ENCODE measurements around the gene AHCTF1. TPM values are rescaled to one million over a fixed set of nuclear protein-coding genes. Genes with fewer than 3 reads are reported as not detected.

AHCTF1 gene
- total and polyA plus RNA-seq, 2 experiments from 2014 or later, result 7.6 to 19.5 TPM

GRCh38 chr1:246797597-246797996 lies 134.2 kb downstream of the AHCTF1 start:
- Histone ChIP-seq H3K9ac (no peak overlapping the region), H3K4me3 (no peak overlapping the region), H3K4me2 (ENCODE audit: unreplicated experiment) (no peak overlapping the region), H2AFZ (no peak overlapping the region), H3K27me3 (replicated peaks; ENCODE audit: insufficient read depth) (0 out of 2 replicates have a peak, but pooled peaks cover 7% of the 10 kb centered on the region), H3F3A (ENCODE audit: insufficient read depth) (no peaks in the 10 kb centered on the region), H4K20me1 (ENCODE audit: insufficient read depth) (no peaks in the 10 kb centered on the region), H3K36me3 (ENCODE audit: low read depth) (no peaks in the 10 kb centered on the region), H3K9me2 (ENCODE audit: insufficient read depth) (no peaks in the 10 kb centered on the region), H3K79me2 (ENCODE audit: insufficient read depth) (no peaks in the 10 kb centered on the region), H3K9me3 (ENCODE audit: low read depth) (no peaks in the 10 kb centered on the region), H3K4me1 (ENCODE audit: insufficient read depth) (peaks cover 14% of the 10 kb centered on the region), H3K27ac (no peak overlapping the region)
- DNase-seq, result no peak
- no peak for TF ChIP-seq EZH2phosphoT487 (IDR thresholded peaks at IDR 0.05; ENCODE audit: insufficient read depth, low read depth)
- TF ChIP-seq EZH2 (IDR thresholded peaks at IDR 0.05; ENCODE audit: insufficient read depth, poor library complexity, severe bottlenecking), result no peak
- in situ Hi-C loops (cut with MboI), result no loop called here
- WGBS, 2 experiments (ENCODE audit: low coverage in 1 of 2, low lambda C conversion rate in 2 of 2, missing lambda C conversion rate in 2 of 2), result 75 to 80% methylated on average over 11 of the region's 11 CpGs

GRCh38 chr1:246797157-246797556 lies 134.6 kb downstream of the AHCTF1 start:
- Histone ChIP-seq H3K27ac (no peak overlapping the region), H3K9ac (no peak overlapping the region), H3K4me1 (ENCODE audit: insufficient read depth) (peaks cover 14% of the 10 kb centered on the region), H3K9me2 (ENCODE audit: insufficient read depth) (no peaks in the 10 kb centered on the region), H3K36me3 (ENCODE audit: low read depth) (no peaks in the 10 kb centered on the region), H3K27me3 (replicated peaks; ENCODE audit: insufficient read depth) (0 out of 2 replicates have a peak, but pooled peaks cover 7% of the 10 kb centered on the region), H3K79me2 (ENCODE audit: insufficient read depth) (no peaks in the 10 kb centered on the region), H3K4me2 (ENCODE audit: unreplicated experiment) (no peak overlapping the region), H3K4me3 (no peak overlapping the region), H3K9me3 (ENCODE audit: low read depth) (no peaks in the 10 kb centered on the region), H2AFZ (no peak overlapping the region), H3F3A (ENCODE audit: insufficient read depth) (no peaks in the 10 kb centered on the region), H4K20me1 (ENCODE audit: insufficient read depth) (no peaks in the 10 kb centered on the region)
- 78 to 83% methylated on average over 8 of the region's 8 CpGs for whole genome bisulfite sequencing, 2 experiments (ENCODE audit: low coverage in 1 of 2, low lambda C conversion rate in 2 of 2, missing lambda C conversion rate in 2 of 2)
- no peak for DNase-seq
- no peak for TF ChIP-seq EZH2phosphoT487 (IDR thresholded peaks at IDR 0.05; ENCODE audit: insufficient read depth, low read depth)
- TF ChIP-seq EZH2 (IDR thresholded peaks at IDR 0.05; ENCODE audit: insufficient read depth, poor library complexity, severe bottlenecking), result no peak
- in situ Hi-C loops (cut with MboI), result no loop called here

- H3K9ac ChIP-seq, result no peak overlapping the region
- 87 to 88% methylated on average over 30 of the region's 30 CpGs for WGBS, 2 experiments (ENCODE audit: low coverage in 1 of 2, low lambda C conversion rate in 2 of 2, missing lambda C conversion rate in 2 of 2)
- H3F3A ChIP-seq (ENCODE audit: insufficient read depth), result no peaks in the 10 kb centered on the region
- no peaks in the 10 kb centered on the region for H4K20me1 ChIP-seq (ENCODE audit: insufficient read depth)
- in situ Hi-C loops (cut with MboI), result no loop called here
- H3K79me2 ChIP-seq (ENCODE audit: insufficient read depth), result no peaks in the 10 kb centered on the region
- TF ChIP-seq EZH2phosphoT487 (IDR thresholded peaks at IDR 0.05; ENCODE audit: insufficient read depth, low read depth), result no peak
- no peak for TF ChIP-seq EZH2 (IDR thresholded peaks at IDR 0.05; ENCODE audit: insufficient read depth, poor library complexity, severe bottlenecking)
- no peak overlapping the region for H3K27ac ChIP-seq
- H3K4me2 ChIP-seq (ENCODE audit: unreplicated experiment), result no peak overlapping the region
- H3K4me1 ChIP-seq (ENCODE audit: insufficient read depth), result peaks cover 14% of the 10 kb centered on the region
- no peak overlapping the region for H2AFZ ChIP-seq
- no peak for DNase-seq
- H3K27me3 ChIP-seq (replicated peaks; ENCODE audit: insufficient read depth), result 0 out of 2 replicates have a peak, but pooled peaks cover 7% of the 10 kb centered on the region
- H3K9me2 ChIP-seq (ENCODE audit: insufficient read depth), result no peaks in the 10 kb centered on the region
- no peak overlapping the region for H3K4me3 ChIP-seq
- H3K36me3 ChIP-seq (ENCODE audit: low read depth), result no peaks in the 10 kb centered on the region
- no peaks in the 10 kb centered on the region for H3K9me3 ChIP-seq (ENCODE audit: low read depth)
Observed at GRCh38 chr1:246795906-246796694, 135.6 kb downstream of the AHCTF1 start.

- H3K36me3 ChIP-seq (ENCODE audit: low read depth), result no peaks in the 10 kb centered on the region
- in situ Hi-C loops (cut with MboI), result no loop called here
- peak overlapping the region; percentile 70 for H2AFZ ChIP-seq
- TF ChIP-seq EZH2 (IDR thresholded peaks at IDR 0.05; ENCODE audit: insufficient read depth, poor library complexity, severe bottlenecking), result no peak
- DNase-seq, result peak; percentile 79
- H4K20me1 ChIP-seq (ENCODE audit: insufficient read depth), result no peaks in the 10 kb centered on the region
- H3K4me1 ChIP-seq (ENCODE audit: insufficient read depth), result peaks cover 14% of the 10 kb centered on the region
- H3K9me2 ChIP-seq (ENCODE audit: insufficient read depth), result no peaks in the 10 kb centered on the region
- H3K4me2 ChIP-seq (ENCODE audit: unreplicated experiment), result peak overlapping the region; percentile 43
- no peak overlapping the region; the same call in 1 of the 2 replicates for H3K4me3 ChIP-seq
- no peaks in the 10 kb centered on the region for H3K79me2 ChIP-seq (ENCODE audit: insufficient read depth)
- H3F3A ChIP-seq (ENCODE audit: insufficient read depth), result no peaks in the 10 kb centered on the region
- H3K9me3 ChIP-seq (ENCODE audit: low read depth), result no peaks in the 10 kb centered on the region
- peak overlapping the region; percentile 55 for H3K9ac ChIP-seq
- 0 out of 2 replicates have a peak, but pooled peaks cover 7% of the 10 kb centered on the region for H3K27me3 ChIP-seq (replicated peaks; ENCODE audit: insufficient read depth)
- 29 to 35% methylated on average over 25 to 27 of the region's 27 CpGs for WGBS, 2 experiments (ENCODE audit: low coverage in 1 of 2, low lambda C conversion rate in 2 of 2, missing lambda C conversion rate in 2 of 2)
- H3K27ac ChIP-seq, result no peak overlapping the region
Observed at GRCh38 chr1:246794828-246795671, 136.7 kb downstream of the AHCTF1 start.

All from GM23248 (cell line).